Activated CD4-positive, alpha-beta T cell treated with anti-CD3 and anti-CD28 coated beads, Interleukin-2, Interleukin-6, amounts not matched to agents 100 ng/mL and 50 ng/mL, durations not matched to agents 16 hours and 8 hours (primary cell): Measurements from ENCODE around the gene B4GALNT3.

Source experiments
- DNase-seq: peaks from one replicate; pipeline ENCODE4 v3.0.0-alpha.2; 2020

B4GALNT3 gene

DNA sequence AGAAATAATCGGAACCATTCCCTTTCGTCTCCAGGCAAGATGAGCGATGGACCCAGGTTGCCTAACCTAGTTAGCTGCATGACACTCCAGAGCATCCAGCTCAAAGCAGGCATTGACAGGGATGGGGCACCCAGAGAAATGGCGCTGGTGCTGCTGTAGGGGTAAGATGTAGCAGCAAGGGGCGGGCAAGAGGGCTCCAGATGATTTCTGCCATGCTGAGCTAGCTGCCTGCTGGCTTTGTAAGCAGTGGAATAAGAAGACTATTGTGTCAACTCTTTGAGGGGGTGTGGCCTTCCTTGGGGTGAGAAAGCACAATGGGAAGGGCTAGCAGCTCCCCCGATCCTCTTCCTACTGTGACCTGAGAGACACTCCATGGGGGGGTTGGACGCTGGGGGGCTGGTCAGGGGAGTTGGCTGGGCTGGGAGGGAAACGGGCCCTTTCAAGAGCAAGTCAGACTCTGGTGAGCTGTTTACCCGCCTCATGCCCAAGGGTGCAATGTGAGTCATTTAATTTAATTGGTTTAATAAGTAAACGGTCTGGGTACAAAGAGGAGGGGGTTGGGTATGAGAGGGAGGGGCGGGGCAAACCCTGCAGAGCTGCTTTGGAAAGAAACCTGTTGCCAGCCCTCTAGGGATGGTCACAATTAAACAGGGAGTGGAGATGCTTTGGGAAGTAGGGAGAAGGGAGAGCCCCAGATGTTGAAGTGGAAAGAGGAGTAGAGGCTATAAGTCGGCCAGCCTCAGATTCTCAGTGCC lies 50.5 kb downstream of the B4GALNT3 start:
- no peak for DNase-seq

DNA sequence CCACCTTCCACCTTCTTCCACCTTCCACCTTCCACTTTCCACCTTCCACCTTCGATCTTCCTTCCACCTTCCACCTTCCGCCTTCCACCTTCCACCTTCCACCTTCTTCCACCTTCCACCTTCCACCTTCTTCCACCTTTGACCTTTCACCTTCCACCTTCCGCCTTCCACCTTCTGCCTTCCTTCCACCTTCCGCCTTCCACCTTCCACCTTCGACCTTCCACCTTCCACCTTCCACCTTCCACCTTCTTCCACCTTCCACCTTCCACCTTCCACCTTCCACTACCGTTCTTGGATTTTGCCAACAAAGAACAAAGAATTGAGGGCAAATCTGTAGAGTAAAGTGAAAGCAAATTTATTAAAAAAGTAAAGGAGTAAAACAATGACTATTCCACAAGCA lies 53.2 kb downstream of the B4GALNT3 start:
- no peak for DNase-seq

DNA sequence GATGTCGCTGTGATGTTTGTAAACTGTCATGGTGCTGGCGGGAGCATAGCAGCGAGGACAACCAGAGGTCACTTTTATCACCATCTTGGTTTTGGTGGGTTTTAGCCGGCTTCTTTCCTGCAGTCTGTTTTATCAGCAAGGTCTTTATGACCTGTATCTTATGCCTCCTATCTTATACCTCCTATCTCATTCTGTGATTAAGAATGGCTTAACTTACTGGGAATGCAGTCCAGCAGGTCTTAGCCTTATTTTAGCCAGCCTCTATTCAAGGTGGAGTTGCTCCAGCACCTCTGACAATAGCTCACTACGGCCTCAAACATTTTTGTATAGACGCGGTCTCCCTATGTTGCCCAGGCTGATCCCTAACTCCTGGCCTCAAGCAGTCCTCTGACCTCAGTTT lies 53.7 kb downstream of the B4GALNT3 start:
- no peak for DNase-seq

DNA sequence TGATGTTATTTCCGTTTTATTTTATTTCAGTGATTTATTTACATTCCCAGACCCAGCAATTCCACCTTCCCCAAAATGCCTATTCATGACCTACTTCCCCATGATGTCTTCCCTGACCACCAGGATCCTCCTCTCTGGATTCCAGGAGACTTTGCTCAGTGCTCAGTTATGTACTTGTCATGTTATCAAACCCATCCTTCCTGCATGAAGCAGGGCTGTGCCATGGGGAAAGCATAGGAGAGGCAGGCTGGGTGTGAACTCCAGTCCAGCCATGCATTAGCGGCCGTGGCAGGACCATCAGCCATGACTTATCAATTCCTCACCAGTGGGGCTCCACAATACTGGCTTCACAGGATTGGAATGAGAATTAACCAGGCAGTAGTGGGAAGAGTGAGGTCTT lies 57.8 kb downstream of the B4GALNT3 start:
- DNase-seq = no peak

DNA sequence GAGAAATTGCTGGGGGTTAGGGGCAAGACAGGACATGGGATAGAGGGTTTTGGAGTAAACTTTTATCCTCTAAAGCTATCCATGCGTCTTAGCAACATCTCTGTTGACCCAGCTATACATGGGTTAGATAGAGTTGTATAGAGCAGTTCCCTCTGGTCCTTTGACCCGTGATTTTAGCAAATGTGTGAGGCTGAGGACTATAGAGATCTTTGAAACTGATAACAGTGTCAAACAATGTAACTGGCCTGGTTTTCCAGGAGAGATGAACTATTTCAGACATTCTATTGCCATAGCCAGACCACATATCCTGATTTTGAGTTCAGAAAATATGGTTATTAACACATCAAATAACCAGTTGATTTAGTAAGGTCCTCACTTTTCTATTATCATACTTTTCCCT lies 60.4 kb downstream of the B4GALNT3 start:
- no peak for DNase-seq

DNA sequence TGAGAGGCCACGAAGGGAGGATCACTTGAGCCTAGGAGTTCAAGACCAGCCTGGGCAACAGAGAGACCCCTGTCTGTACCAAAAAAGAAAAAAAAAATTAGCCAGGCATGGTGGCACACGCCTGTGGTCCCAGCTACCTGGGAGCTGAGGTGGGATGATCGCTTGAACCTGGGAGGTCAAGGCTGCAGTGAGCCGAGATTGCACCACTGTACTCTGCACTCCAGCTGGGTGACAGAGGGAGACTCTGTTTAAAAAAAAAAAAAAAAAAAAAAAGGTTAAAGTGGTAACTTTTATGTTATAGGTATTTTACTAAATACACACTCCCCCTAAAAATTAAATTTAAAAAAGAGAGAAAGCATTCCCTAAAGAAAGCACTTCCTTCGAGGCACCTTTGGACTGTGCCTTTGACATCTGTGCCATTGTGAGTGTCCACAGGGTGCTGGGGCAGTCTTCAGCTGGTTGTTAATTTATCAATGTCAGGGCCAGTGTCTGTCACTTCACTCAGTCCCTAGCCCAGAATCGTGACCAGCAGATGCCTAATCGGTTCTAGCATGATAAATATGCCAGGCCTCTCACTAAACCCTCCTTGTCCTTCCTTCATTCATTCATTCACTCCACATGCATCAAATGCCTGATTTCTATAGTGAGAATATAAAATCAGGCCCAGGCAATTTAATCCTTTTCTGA lies 63.1 kb downstream of the B4GALNT3 start:
- DNase-seq = no peak

DNA sequence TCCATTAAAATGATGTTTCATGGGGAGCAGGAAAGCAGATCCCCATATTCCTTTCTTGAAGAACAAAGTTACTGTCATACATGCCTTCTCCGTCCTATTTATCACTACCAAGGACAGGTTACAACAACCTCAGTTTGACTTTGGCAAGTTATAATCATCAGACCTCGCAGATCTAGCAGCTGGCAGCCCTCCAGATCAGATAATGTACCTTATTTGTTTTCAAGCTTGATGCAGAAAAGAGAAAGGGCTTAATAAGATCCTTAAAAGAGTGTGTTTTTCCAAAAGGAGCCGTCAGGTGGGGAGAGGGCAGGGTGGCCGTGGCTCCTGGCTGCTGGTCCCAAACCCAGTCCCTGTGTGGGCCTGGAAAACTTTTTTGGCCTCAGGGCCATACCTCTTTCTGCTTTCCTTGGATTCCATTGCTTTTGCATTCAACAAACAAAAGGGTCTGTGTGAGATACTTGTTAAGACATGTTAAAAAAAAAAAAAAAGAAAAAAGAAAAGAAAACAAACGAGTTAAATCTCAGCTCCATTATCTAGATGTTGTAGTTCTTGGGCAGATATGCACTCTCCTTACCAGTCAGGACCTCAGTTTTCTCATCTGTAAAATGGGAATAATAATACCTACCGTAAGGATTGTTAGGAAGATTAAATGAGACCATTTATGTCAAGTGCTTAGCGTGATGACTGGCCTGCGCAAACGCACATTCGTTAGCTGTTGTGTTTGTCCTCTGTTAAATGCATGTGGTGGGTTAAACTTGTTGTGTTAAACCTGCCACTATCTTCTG lies 64.6 kb downstream of the B4GALNT3 start:
- DNase-seq = no peak

DNA sequence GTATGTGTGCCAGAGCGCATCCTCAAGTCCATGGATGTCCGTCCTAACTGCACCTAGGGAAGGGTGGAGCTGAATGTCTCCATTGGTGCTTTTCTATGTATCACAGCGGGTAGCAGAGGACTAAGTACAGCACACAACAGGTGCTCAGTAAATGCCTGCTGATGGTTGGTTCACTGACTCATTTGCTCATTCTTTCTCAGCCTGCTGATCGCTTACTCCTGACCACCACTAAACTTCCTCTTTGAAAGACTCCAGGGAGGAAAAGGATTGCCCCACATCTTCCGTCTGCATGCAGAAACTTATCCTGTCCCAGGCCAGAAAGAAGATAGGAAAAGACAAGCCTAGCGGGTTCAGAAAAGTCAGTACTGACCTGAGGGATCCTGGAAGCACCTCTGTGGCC lies 66.3 kb downstream of the B4GALNT3 start:
- DNase-seq = no peak

DNA sequence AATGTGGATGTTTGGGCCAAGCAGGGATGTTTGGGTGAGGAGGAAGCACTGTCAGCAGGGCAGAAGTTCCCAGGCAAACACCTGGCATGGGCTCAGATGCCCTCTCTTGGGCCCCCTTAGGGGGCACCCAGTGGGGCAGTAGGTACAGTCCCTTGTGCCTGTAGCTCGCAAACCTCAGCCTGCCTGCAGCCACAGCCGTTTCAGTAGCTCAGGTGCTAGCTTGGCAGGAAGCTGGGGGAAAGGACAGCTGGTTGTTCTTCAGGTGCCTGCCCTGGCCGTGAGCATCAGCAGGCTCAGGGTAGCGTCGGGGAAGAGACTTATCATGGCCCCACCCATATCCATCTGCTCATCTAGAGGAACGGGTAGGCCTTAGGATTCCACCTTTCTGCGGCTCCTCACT lies 67.5 kb downstream of the B4GALNT3 start:
- no peak for DNase-seq

DNA sequence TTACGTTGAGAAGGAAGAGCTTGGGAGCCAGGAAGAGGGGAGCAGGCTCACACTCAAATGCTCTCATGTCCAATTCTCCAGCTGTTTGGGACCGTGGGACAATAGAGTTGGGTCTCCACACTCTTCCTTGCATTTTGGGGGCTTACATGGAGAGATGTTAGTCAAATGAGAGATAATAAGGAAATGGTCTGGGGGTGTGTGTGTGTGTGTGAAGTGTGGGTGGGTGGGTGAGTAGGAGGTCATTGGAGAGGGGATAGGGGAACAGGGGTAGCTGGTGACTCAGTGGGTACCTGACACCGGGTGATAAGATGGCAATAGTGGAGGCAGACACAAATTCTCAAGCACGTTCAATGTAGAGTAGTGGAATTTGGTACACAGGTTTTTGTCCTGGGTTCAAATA lies 68.0 kb downstream of the B4GALNT3 start:
- no peak for DNase-seq

DNA sequence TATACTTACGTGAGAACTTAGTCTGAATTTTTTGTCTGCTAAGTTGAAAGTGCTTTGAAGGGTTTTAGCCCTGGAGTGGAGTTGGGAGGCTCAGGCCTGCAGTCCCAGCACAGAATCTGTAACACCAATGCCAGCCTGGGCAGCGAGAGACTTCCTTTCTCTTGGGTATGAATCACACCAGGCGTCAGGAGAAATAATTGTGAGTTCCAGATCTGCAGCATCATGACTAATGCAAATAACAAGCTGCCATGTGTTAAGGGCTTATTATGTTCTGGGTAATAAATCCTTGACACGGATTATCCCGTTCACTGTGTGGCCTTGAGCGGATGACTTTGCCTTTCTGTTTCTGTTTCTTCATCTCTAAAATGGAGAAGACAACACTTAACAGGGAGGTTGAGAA lies 70.6 kb downstream of the B4GALNT3 start:
- no peak for DNase-seq

DNA sequence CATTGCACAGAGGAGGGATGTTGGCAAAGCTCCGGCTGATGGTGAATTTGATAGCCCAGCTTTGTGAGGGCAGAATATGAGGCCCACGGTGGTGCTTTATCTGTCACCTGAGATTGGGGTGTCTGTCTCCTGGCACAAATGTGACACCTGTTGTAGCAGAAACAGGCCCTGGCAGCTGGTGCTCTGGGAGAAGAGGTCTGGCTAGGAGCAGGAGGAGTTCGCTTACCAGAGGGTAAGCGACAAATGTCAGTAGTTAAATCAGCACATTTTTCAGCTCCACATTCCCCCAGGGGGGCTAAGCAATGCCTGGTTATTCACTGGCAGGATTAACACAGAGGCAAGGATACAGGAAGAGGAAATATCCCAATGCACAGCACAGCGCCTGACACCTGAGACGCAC lies 71.1 kb downstream of the B4GALNT3 start:
- DNase-seq = no peak

DNA sequence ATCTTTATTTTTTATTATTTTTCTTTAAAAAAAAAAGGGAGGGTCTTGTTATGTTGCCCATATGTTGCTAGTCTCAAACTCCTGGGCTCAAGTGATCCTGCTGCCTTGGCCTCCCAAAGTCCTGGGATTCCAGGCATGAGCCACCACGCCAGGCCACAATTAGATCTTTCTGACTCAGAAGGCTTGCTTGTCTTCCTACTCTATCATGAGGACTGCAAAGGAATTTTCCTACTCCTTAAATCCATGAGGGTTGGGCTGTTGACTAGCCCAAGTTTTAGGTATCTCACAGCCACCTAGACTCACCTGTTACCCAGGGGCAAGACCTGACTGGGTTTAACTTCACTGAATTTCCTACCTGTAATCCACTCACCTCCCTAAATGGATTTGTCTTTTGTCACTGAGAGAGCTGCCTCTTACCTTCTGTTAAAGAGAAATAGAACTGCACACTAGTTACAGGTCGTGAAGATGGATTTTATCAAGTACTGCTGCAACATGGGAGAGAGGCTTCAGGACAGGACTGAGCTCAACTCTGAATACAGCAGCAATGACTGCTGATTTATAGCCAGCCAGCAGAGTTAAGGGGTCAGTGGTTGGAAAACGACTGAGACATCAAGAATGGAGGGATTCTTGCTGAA lies 72.3 kb downstream of the B4GALNT3 start:
- DNase-seq = no peak

DNA sequence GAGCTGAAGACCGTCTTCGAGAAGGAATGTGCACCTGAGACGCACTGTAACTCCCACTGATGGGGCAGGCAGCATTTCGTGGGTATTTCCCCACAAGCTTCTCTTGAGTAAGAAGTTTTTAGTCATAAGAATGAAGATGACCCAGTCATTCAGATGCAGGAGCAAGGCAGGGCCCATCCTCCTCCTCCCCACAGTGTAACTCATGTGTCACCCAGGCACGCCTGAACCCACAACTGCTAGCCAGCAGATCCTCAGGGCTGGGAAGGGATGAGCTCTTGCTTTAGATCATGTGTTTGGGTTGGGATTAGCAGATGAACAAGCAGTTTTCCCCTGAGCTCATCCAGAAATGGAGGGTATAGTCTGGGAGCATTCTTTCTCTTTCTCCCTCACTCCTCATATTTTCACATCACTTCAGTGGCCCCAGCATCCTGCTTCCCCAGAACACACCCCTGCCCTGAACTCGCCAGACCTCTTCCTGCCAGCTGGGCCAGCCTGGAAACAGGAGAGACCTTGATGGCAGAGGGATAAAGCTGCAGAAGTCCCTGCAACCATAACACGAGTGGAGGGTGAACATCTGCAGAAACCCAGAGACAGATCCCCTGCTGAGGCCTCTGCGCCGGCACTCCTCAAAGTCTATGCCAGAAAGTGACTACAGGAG lies 73.3 kb downstream of the B4GALNT3 start:
- DNase-seq = no peak

DNA sequence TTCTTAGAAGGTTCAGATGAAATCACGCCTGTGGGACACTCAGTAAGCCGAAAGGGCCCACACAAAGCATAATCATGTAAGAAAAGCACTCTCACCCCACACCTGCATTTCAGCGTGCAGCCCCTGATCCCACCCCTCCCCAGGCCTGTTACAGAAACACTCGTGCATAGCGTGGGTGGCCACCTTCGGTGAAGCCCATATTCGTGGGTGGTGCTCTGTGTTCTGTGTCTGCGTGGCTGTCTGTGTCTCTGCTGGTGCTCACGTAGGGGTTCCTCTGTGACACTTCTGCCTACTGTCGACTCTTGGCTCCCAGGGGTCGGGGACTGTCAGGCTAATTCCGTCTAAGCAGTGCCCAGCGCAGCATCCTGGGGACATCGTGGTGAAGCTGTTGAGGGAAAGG lies 74.0 kb downstream of the B4GALNT3 start:
- DNase-seq = no peak

DNA sequence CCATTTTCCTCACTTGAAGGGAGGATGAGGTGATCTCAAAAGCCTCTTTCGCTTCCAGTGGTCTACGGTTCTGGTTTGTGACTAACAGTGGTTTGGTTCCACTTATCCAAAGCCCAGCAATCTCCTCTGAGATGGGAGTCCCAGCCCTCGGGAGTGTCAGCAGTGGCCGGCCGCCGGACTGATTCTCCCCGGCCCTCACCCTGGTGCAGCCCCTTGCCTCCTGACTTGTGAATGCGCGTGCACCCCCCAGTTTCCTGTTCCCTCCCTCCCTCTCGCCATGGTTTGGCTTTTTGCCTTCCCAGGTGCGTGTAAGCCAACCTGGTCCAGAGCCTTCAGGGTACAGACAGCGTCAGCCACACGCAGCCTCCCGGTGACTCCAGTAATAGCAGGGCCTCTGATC lies 74.5 kb downstream of the B4GALNT3 start:
- DNase-seq = no peak

DNA sequence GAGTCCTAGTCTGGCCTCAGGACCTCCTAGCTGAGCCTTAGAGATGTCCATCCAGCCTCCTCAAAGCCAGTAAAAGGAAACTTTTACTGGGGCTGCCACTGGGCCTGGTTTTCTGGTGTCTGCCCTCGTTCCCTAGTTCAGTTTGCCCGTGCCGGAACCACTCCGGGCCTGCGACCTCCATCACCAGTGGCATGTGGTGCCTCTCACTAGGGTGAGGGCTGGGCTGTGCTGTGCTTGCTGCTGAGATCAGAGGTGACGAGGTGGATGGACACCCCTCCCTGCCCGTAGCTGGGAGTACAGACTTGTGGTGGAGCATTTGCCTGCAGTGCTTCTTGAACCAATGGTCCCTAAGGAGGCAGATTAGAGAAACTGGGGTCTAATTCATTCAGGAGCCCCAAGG lies 75.7 kb downstream of the B4GALNT3 start:
- no peak for DNase-seq

DNA sequence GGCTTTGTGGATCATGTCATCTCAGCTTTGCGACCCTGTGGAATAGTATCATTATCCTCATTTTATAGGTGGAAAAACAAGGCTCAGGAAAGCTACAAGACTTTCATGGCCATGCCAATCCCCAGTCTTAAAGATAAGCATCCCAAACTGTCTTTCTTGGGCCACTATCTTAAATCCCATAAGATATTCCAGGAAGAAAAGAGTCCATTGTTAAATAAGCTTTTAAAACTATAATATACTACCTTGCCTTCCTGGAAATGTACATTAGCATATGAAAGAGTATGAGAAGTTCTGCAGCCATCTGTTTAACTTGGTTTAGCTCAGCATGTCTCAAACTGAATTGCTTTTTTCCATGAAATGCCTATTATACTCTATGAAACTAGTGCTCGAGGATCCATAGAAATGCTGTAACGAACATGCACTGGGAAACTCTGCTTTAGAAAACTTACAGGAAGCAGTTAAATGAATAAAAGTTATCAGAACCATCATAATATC lies 77.1 kb downstream of the B4GALNT3 start:
- no peak for DNase-seq

DNA sequence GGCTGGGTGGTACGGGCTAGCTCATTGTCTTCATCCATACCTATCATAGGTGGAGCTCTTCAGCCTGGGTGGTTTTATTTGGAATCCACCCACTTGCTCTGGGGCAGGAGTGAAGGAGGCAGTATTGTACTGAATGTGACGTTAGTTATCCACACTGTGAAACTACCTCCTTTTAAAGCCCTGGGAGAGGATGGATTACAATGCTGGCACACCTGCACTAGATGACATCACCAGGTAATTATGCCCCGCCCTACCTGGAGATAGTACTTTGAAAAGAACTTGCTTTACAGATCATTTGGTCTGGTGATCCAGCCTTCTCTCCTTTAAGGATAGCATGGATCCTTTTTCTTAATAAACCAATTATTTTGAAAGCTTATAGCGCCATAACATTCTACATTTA lies 78.0 kb downstream of the B4GALNT3 start:
- no peak for DNase-seq

DNA sequence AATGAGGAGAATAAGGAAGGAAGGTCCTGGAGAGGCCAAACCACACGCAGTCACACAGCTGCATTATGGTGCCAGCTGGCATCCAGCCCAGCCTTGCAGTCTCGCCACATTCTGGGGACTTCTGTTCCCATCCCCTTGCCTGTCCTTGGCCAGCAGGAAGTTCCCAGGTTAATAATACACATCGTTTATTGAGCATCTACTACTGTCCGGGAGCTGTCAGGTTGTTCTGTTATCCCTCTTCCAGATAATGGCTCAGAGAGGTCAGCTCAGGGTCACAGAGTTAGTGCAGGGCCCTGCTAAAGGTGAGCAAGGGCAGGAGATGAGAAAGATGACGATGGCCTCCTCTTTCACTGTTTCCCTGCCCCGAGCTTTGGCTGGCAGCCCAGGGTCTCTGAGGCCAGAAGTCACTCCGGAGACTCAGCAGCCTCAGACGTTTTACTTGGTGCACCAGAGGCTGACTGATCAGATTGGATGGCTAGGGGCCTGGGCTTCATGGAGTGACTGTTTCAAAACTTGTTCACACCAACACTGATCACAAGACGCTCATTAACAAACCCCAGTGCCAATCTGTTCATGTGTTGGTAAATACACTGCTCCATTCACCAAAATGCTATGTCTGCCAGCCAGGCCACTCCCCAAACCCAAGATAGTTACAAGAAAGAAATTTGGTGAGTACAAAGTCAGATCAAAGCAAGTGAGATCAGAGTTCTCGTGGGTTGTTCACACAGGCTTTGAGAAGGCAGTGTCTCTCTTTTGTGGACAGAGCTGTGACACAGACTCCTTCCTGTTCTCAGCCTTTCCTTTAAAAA lies 79.2 kb downstream of the B4GALNT3 start:
- no peak for DNase-seq

DNA sequence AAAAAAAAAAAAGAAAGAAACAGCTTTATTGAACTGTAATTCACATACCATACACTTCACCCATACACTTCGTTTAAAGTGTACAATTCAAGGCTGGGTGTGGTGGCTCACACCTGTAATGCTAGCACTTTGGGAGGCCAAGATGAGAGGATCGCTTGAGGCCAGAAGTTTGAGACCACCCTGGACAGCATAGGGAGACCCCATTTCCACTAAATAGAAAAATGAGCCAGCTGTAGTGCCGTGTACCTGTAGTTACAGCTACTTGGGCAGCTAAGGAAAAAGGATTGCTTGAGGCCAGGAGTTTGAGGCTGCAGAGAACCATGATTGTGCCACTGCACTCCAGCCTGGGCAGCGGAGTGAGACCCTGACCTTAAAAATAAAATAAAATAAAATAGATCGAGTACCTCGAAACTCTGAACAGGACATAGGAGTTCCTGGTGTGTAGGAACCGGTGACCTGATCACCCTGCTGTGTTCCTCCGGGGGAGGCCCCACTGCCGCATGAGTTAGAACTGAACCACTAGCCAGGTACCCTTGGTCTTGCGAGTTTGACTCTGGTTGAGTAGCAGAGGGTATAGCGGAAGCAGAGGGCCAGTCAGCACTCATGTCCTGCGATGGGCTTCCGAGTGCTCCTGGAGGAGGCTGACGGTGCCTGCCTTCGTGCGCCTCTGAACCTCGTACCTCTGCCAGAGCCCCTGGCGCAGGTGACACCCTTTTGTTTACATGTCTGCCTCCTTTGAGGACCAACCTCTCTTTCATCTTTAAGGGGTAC lies 80.0 kb downstream of the B4GALNT3 start:
- no peak for DNase-seq
